Endodermal cell (in vitro differentiated cells): ENCODE measurements around the gene DGKG. TPM values are rescaled to one million over a fixed set of nuclear protein-coding genes. Genes with fewer than 3 reads are reported as not detected.

Experiments
- DNase-seq: peaks from one replicate; pipeline ENCODE4 v3.0.0-alpha.2; 2017
- H3K27ac ChIP-seq: 2 replicates; pipeline ENCODE4 v1.5.1; 2013; ENCODE audit warnings: mild to moderate bottlenecking, low read depth, low read length, moderate library complexity
- H3K27me3 ChIP-seq: 2 replicates; pipeline ENCODE4 v1.6.1; 2013; ENCODE audit warnings: mild to moderate bottlenecking, low read length, moderate library complexity; ENCODE audit not compliant: insufficient read depth, control insufficient read depth, poor library complexity, severe bottlenecking
- H3K36me3 ChIP-seq: 2 replicates; pipeline ENCODE4 v1.7.0; 2013; ENCODE audit warnings: mild to moderate bottlenecking, low read length, moderate library complexity; ENCODE audit not compliant: control insufficient read depth, insufficient read depth
- H3K4me1 ChIP-seq: one replicate; pipeline ENCODE4 v1.7.0; 2013; ENCODE audit warnings: low read length; ENCODE audit not compliant: control insufficient read depth, insufficient read depth
- H3K4me3 ChIP-seq: 2 replicates; pipeline ENCODE4 v1.5.1; 2013; ENCODE audit warnings: mild to moderate bottlenecking, low read length, moderate library complexity
- H3K9ac ChIP-seq: 2 replicates; pipeline ENCODE4 v1.6.1; 2013; ENCODE audit warnings: mild to moderate bottlenecking, low read length, moderate library complexity; ENCODE audit not compliant: poor library complexity, severe bottlenecking; ENCODE audit errors: extremely low read depth
- H3K9me3 ChIP-seq: 2 replicates; pipeline ENCODE4 v1.6.1; 2013; ENCODE audit warnings: mild to moderate bottlenecking, low read length, moderate library complexity; ENCODE audit not compliant: control insufficient read depth
- H3K27ac Mint-ChIP-seq: 2 replicates; pipeline ENCODE4 v1.8.0; 2020; ENCODE audit warnings: mixed read lengths
- H3K27me3 Mint-ChIP-seq: 2 replicates; pipeline ENCODE4 v1.8.0; 2021; ENCODE audit warnings: mild to moderate bottlenecking, mixed read lengths; ENCODE audit not compliant: insufficient read depth
- H3K36me3 Mint-ChIP-seq: 2 replicates; pipeline ENCODE4 v1.8.0; 2020; ENCODE audit warnings: low read depth, mixed read lengths
- H3K4me1 Mint-ChIP-seq: 2 replicates; pipeline ENCODE4 v1.8.0; 2020; ENCODE audit warnings: mixed read lengths
- H3K4me3 Mint-ChIP-seq: 2 replicates; pipeline ENCODE4 v1.8.0; 2020; ENCODE audit warnings: mild to moderate bottlenecking, moderate library complexity, mixed read lengths
- H3K9me3 Mint-ChIP-seq: 2 replicates; pipeline ENCODE4 v1.8.0; 2020; ENCODE audit warnings: mild to moderate bottlenecking, mixed read lengths
- WGBS, 2 experiments: methylation state at CpG; one replicate each; pipeline versions ENCODE4 v1.1.5 to v1.1.7; 2013; ENCODE audit warnings: missing lambda C conversion rate in 2 of 2, mixed read lengths in 1 of 2; ENCODE audit not compliant: insufficient coverage in 1 of 2, insufficient read length in 1 of 2; 5-methylcytosine and 5-hydroxymethylcytosine counted together
- total RNA-seq, 2 donors: library from RNA; stranded (reverse); fragmentation: NEBNext Ultra II Directional in 1 of 2; extraction: Animal tissue kit (Norgen Biotek cat#: 25700) in 1 of 2; gene quantifications; 2 replicates in 1 of 2; 3 replicates in 1 of 2; pipeline ENCODE4 v1.2.1, GENCODE V29; 2021
- TF ChIP-seq, protein P1 (sequence below): fragments of 200-600 bp; sonication (generic); conservative IDR thresholded peaks from 2 replicates; pipeline ENCODE4 v1.5.0; 2021; ENCODE audit warnings: antibody characterized with exemption, mild to moderate bottlenecking

The DGKG gene
- total RNA-seq, 2 donors from 2014 or later, result 0.86 to 1.8 TPM

GRCh38 chr3:186251948-186252619 lies 110.0 kb downstream of the DGKG start:
- no peak overlapping the region for H3K4me3 Mint-ChIP-seq
- WGBS, 2 experiments, result 92 to 97% methylated on average over 5 to 8 of the region's 8 CpGs
- no peaks in the 10 kb centered on the region for H3K9me3 Mint-ChIP-seq
- Histone ChIP-seq H3K4me3 (no peak overlapping the region), H3K36me3 (no peaks in the 10 kb centered on the region), H3K4me1 (no peaks in the 10 kb centered on the region), H3K27ac (no peak overlapping the region), H3K9ac (no peak overlapping the region), H3K27me3 (no peaks in the 10 kb centered on the region), H3K9me3 (no peaks in the 10 kb centered on the region)
- peaks cover under 1% of the 10 kb centered on the region for H3K4me1 Mint-ChIP-seq
- no peak for DNase-seq
- H3K27me3 Mint-ChIP-seq, result peaks cover 21% of the 10 kb centered on the region
- no peaks in the 10 kb centered on the region for H3K36me3 Mint-ChIP-seq
- H3K27ac Mint-ChIP-seq, result no peak overlapping the region
- TF ChIP-seq, protein P1, sequence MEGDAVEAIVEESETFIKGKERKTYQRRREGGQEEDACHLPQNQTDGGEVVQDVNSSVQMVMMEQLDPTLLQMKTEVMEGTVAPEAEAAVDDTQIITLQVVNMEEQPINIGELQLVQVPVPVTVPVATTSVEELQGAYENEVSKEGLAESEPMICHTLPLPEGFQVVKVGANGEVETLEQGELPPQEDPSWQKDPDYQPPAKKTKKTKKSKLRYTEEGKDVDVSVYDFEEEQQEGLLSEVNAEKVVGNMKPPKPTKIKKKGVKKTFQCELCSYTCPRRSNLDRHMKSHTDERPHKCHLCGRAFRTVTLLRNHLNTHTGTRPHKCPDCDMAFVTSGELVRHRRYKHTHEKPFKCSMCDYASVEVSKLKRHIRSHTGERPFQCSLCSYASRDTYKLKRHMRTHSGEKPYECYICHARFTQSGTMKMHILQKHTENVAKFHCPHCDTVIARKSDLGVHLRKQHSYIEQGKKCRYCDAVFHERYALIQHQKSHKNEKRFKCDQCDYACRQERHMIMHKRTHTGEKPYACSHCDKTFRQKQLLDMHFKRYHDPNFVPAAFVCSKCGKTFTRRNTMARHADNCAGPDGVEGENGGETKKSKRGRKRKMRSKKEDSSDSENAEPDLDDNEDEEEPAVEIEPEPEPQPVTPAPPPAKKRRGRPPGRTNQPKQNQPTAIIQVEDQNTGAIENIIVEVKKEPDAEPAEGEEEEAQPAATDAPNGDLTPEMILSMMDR, result no peak

DNA sequence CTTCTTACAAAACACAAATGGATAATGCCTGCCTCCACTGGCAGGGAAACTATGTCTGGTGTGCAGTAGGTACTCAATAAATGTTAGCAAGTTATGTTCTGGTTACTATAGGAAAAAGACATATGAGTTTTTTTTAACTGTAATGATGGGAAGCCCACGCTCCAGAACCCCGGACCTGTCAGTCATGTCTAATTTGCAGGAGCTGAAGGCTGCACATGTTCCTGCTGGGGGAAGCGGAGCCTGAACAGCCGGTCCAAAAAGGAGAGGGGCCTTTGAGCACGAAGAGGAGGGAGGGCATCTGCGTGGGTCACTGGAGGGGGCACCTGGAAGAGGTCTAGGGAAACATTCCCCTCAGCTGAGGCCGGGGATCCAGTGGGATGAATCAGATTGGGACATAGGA lies 113.2 kb downstream of the DGKG start:
- Histone ChIP-seq H3K27me3 (no peaks in the 10 kb centered on the region), H3K9me3 (no peaks in the 10 kb centered on the region), H3K4me1 (no peaks in the 10 kb centered on the region), H3K4me3 (no peak overlapping the region), H3K9ac (no peak overlapping the region), H3K27ac (no peak overlapping the region), H3K36me3 (no peaks in the 10 kb centered on the region)
- H3K36me3 Mint-ChIP-seq, result no peaks in the 10 kb centered on the region
- no peak overlapping the region for H3K27ac Mint-ChIP-seq
- H3K4me1 Mint-ChIP-seq, result peaks cover 6% of the 10 kb centered on the region
- no peak for DNase-seq
- H3K9me3 Mint-ChIP-seq, result no peaks in the 10 kb centered on the region
- H3K4me3 Mint-ChIP-seq, result no peak overlapping the region
- peaks cover 16% of the 10 kb centered on the region for H3K27me3 Mint-ChIP-seq
- TF ChIP-seq, protein P1, result no peak
- WGBS, 2 experiments, result 91 to 96% methylated on average over 4 to 7 of the region's 7 CpGs

DNA sequence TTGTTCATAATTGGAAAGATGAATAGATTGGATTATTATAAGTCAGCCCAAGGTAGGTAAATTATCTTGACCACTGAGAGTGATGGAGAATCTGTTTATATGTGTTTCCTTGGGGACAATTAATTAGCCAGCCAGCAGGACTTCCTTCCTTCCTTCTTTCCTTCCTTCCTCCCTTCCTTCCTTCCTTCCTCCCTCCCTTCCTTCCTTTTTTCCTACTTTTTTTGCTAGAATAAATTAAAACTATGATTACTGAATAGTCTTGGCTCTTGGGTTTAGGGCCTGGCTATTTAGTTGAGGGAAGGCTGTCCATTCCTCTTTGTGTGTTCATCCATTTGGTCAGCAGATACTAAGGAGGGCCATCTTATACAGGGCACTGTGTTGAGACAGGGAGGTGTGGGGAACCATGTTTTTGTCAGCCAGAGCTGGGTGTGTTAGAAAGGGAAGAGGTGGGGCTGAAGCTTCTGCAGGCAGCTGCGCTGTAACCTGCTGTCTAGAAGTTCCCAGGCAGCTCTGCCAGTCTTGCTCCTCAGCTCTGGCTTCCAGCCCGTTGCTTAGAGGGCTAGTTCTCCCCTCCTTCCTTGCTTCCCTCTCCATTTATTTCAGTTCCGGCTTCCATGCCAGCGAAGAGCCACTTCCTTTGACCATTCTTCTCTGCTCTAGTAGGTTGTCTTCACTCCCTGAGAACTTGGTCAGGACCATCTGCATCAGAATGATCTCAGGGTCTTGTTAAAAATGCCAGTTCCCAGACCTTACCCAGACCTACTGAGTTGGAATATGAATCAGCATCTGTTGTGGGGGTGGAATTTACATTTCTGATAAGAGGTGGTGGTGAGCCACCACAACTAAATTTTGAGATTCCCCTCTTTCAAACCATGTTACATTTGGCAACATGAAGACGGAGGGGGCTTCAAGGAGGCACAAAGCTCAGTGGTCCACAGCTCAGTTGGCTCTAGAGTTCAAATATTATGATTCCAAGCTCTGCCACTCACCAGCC lies 113.9 kb downstream of the DGKG start:
- Histone ChIP-seq H3K27ac (no peak overlapping the region), H3K9me3 (no peaks in the 10 kb centered on the region), H3K9ac (no peak overlapping the region), H3K4me3 (no peak overlapping the region), H3K36me3 (no peaks in the 10 kb centered on the region), H3K4me1 (no peaks in the 10 kb centered on the region), H3K27me3 (no peaks in the 10 kb centered on the region)
- 87% methylated on average over 5 of the region's 5 CpGs for WGBS, 2 experiments
- peaks cover 19% of the 10 kb centered on the region for H3K27me3 Mint-ChIP-seq
- H3K4me1 Mint-ChIP-seq, result peaks cover 6% of the 10 kb centered on the region
- H3K9me3 Mint-ChIP-seq, result no peaks in the 10 kb centered on the region
- TF ChIP-seq, protein P1, result no peak
- no peak overlapping the region for H3K4me3 Mint-ChIP-seq
- H3K36me3 Mint-ChIP-seq, result no peaks in the 10 kb centered on the region
- no peak for DNase-seq
- H3K27ac Mint-ChIP-seq, result no peak overlapping the region
